SK-MEL-5 (cell line): Measurements from ENCODE around the gene DCUN1D3. TPM values are rescaled to one million over a fixed set of nuclear protein-coding genes. Genes with fewer than 3 reads are reported as not detected.
"Not testable (repeated sequence)": the region's sequence is repeated elsewhere in the genome, so short reads cannot be mapped to it uniquely, and the experiment has no call there.

Source experiments
- DNase-seq: peaks from one replicate; pipeline ENCODE4 v3.0.0-alpha.2; 2016; ENCODE audit warnings: low read depth, low spot score
- in situ Hi-C: cut with HindIII; loops from 2 replicates; pipeline ENCODE4 v1.10.0; 2016; ENCODE audit warnings: low sequenced_read_pairs, high pct_unique_total_duplicates, low pct_unique_long_range_greater_than_20kb
- small RNA-seq, 2 experiments: library from RNA; depleted of rRNA; stranded (forward); fragments of <200 nt; gene quantifications; one replicate each; pipeline ENCODE3, GENCODE V24; 2014
- total RNA-seq: library from RNA; depleted of rRNA; stranded (reverse); fragments of >200 nt; shearing (Covaris generic); gene quantifications from 2 replicates; pipeline ENCODE4 v1.2.3, GENCODE V29; 2014; rRNA removed

Gene DCUN1D3
- total RNA-seq, 1 experiment from 2014 or later, result 6.2 TPM

DNA sequence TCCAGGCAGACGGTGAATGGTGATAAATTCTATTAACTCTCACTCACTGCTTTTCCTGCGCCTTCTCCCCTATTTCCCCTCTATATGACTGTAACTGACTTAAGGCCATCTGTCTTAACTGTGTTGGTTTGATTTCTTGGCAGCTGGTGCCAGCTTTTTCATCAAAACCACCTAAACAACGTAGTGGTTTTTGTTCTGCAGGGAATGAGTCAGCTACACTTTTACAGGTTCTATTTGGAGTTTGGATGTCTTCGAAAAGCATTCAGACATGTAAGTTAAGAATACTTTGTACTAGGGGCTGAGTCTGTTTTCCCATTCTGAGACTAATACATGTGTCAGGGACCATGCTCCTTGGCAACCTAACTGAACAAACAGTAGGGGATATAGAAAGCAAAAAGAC is 85.4 kb downstream of the DCUN1D3 start:
- no peak for DNase-seq
- in situ Hi-C loops, result no loop called here

DNA sequence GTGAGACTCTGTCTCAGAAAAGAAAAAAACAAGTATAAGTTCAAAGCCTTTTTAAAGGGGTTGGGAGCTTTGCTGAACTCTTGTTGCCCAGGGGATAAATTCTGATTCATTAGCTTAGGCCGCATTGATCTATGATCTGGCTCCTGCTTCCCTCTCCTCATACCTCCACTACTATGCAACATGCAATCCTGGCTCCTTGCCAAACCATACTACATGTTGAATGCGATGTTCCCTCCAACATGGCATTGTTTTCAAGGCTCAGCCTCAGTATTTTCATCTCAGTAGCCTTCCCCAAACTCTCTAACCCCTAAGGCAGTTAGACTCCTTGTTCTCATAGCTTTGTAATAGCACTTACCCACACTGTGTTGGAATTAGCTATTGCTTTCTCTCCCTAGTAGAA is 87.6 kb downstream of the DCUN1D3 start:
- in situ Hi-C loops, result no loop called here
- DNase-seq, result no peak

DNA sequence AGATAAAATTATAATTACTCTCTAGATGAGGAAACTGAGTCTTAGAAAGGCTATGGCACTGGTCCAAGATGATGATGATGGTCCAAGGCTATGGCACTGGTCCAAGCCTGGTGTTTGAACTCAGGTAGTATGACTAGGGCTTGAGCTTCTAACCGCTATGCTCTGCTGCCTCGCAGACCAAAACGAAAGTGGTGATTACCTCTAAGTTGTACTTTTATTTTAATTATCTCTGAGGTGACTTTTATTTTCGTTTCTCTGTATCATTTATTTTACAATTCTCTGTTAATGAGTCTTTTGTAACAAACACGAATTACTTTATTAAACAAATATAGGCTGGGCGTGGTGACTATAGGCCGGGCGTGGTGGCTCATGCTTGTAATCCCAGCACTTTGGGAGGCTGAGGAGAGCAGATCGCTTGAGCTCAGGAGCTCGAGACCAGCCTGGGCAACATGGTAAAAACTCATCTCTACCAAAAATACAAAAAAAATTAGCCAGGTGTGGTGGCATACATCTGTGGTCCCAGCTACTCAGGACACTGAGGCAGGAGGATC is 88.2 kb downstream of the DCUN1D3 start:
- in situ Hi-C loops, result no loop called here
- no peak for DNase-seq

DNA sequence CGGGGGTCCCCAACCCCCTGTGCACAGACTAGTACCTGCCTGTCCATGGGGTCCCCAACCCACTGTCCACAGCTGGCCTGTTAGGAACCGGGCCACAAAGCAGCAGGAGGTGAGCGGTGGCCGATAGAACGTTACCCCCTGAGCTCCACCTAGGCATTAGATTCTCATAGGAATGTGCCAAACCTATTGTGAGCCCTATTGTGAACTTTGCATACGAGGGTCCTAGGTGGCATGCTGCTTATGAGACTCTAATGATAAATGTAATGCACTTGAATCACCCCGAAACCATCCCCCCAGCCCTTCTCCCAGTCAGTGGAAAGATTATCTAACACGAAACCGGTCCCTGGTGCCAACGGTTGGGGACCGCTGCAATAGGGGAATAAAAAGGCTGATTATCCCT is 92.3 kb downstream of the DCUN1D3 start:
- in situ Hi-C loops, result no loop called here
- DNase-seq, result no peak

DNA sequence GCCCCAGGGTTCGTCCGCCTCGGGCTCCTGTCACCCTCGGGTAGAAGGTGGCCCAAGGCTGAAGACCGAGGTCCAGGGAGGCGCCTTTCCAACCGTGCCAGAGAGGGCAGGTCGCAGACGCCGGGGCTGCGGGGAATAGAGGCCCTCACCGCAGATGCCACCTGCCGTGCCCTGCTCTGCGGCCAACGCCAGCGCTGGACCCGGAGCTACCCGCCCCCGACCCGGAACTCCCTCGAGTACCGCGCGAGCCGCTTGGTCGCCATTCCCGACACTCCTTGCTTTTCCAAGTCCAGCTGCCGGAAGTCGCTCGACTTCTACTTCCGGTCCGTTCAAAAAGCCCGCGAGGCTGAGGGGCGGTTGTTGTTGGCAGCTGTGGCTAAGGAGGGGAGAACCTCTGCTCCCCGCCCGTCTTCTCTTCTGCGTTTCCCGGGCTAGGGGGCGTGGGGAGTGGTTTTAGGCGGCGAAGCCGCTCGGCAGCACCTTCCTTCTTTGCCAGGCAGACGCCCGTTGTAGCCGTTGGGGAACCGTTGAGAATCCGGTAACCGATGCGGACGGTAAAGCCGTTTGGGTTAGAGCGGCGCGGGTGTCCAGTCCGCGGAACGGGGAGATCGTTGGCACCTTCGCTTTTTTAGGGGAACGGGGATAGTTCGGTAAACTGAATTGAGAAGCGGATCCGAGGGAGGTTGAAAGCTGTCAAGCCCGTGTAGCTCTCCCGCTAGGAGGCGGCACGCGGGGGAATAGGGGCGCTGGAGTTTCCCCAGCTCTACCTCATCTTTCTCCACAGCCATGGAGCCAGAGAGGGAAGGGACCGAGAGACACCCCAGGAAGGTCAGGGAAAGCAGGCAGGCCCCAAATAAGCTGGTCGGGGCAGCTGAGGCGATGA is 93.7 kb downstream of the DCUN1D3 start, which contains the start of the genes ERI2 and REXO5:
ERI2 (minus strand) TSS at position 305 of the 883 bp plus-strand sequence; CDS start at position 263, 42 bp downstream.
REXO5 (plus strand) TSS at position 360 of the 883 bp plus-strand sequence; CDS start at position 787, 427 bp downstream.
- in situ Hi-C loops, result no loop called here
- peak; percentile 94 for DNase-seq

DNA sequence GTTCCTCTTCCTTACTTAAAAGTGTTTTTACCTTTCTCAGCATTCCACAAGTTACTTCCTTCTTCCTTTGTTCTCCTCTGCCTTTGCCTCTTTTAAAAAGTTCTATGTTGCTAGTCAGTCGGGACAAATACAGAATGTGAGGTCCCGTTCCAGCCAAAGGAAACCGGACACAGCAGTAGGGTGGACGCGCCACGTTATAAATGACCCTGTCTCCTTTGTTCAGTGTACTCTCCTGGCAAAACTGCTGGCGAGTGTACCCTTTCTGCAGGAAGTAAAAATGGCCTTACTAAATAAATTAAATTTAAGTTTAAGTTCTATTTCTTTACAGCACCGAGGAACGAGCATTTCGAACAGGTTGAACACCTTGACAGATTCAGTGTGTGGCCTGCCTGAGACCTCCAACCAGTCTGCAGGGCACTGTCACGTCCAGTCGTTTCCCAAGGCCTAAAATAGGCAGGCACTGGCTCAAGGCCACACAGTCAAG is 94.4 kb downstream of the DCUN1D3 start:
- in situ Hi-C loops, DNase-seq: not testable (repeated sequence)

Small RNA genes lying within 50 kb of the gene (small RNA-seq; reads per million reads assigned to genes)
- gene RF00618, result 0 reads per million in 2 experiments

Other genes with a start within 250 kb of the DCUN1D3 start
- gene ACSM1, start 202.7 kb downstream of the DCUN1D3 start, total RNA-seq, result not detected in 2 replicates
- 31.9 and 34.7 TPM in 2 replicates for gene THUMPD1, start 158.5 kb downstream of the DCUN1D3 start, total RNA-seq
- gene ACSM3, start 136.3 kb downstream of the DCUN1D3 start, total RNA-seq, result 0.34 and 0.48 TPM in 2 replicates
- gene ERI2, start 93.9 kb downstream of the DCUN1D3 start, total RNA-seq, result 21.2 and 29.0 TPM in 2 replicates
- gene REXO5, start 93.8 kb downstream of the DCUN1D3 start, total RNA-seq, result 3.9 and 5.7 TPM in 2 replicates
- 22.4 and 29.0 TPM in 2 replicates for gene LYRM1, start 413 bp upstream of the DCUN1D3 start, total RNA-seq